Neural cell (in vitro differentiated cells): Measurements from ENCODE around the gene TAF6. TPM values are rescaled to one million over a fixed set of nuclear protein-coding genes. Genes with fewer than 3 reads are reported as not detected.

ENCODE experiments used
- H2AFZ ChIP-seq: fragments of 200-600, 300-800 bp; sonication (generic), shearing (Covaris generic); 2 replicates; pipeline ENCODE4 v1.6.0; 2014; ENCODE audit warnings: low read depth, mild to moderate bottlenecking, antibody characterized with exemption, low read length, moderate library complexity
- H3F3A ChIP-seq: fragments of 200-600 bp; shearing (Covaris generic); 2 replicates; pipeline ENCODE4 v1.6.1; 2016; ENCODE audit warnings: mild to moderate bottlenecking, moderate library complexity, mixed read lengths, antibody characterized with exemption, low read length; ENCODE audit not compliant: insufficient read depth, poor library complexity, severe bottlenecking
- H3K27ac ChIP-seq: fragments of 200-600, 300-800 bp; sonication (generic), shearing (Covaris generic); 2 replicates; pipeline ENCODE4 v1.5.1; 2014; ENCODE audit warnings: mild to moderate bottlenecking, low read length, moderate library complexity
- H3K27me3 ChIP-seq: fragments of 300-800, 200-600 bp; sonication (generic), shearing (Covaris generic); 2 replicates; pipeline ENCODE4 v1.6.0; 2014; ENCODE audit warnings: mild to moderate bottlenecking, low read depth, low read length, moderate library complexity; ENCODE audit not compliant: insufficient read depth
- H3K36me3 ChIP-seq: fragments of 300-800, 200-600 bp; sonication (generic), shearing (Covaris generic); 2 replicates; pipeline ENCODE4 v1.5.1; 2014; ENCODE audit warnings: mild to moderate bottlenecking, antibody characterized with exemption, low read length, moderate library complexity; ENCODE audit not compliant: insufficient read depth
- H3K4me2 ChIP-seq: fragments of 300-800, 200-600 bp; sonication (generic), shearing (Covaris generic); 2 replicates; pipeline ENCODE4 v1.6.0; 2014; ENCODE audit warnings: mild to moderate bottlenecking, low read length
- H3K4me3 ChIP-seq: fragments of 300-800, 200-600 bp; sonication (generic), shearing (Covaris generic); 2 replicates; pipeline ENCODE4 v1.5.1; 2014; ENCODE audit warnings: mild to moderate bottlenecking, low read length, moderate library complexity
- H3K79me2 ChIP-seq: fragments of 200-600 bp; shearing (Covaris generic); replicated peaks from 2 replicates; pipeline ENCODE4 v1.6.0; 2014; ENCODE audit warnings: mild to moderate bottlenecking, low read length, moderate library complexity; ENCODE audit not compliant: insufficient read depth
- H3K9ac ChIP-seq: fragments of 300-800, 200-600 bp; sonication (generic), shearing (Covaris generic); 2 replicates; pipeline ENCODE4 v1.6.1; 2016; ENCODE audit warnings: mild to moderate bottlenecking, low read length, mixed read lengths
- H3K9me2 ChIP-seq: fragments of 200-600 bp; shearing (Covaris generic); 2 replicates; pipeline ENCODE4 v1.6.1; 2016; ENCODE audit warnings: mild to moderate bottlenecking, low read length, mixed read lengths; ENCODE audit not compliant: insufficient read depth
- H3K9me3 ChIP-seq: fragments of 200-600, 300-800 bp; sonication (generic), shearing (Covaris generic); 2 replicates; pipeline ENCODE4 v1.6.1; 2016; ENCODE audit warnings: mild to moderate bottlenecking, mixed run types, low read length, moderate library complexity, mixed read lengths
- H4K20me1 ChIP-seq: fragments of 200-600 bp; shearing (Covaris generic); 2 replicates; pipeline ENCODE4 v1.6.1; 2016; ENCODE audit warnings: mild to moderate bottlenecking, mixed run types; ENCODE audit not compliant: insufficient read depth
- CTCF ChIP-seq: fragments of 450-650 bp; IDR thresholded peaks from 2 replicates; pipeline ENCODE4 v1.5.1; 2014; ENCODE audit warnings: antibody characterized with exemption, mild to moderate bottlenecking, moderate library complexity; ENCODE audit not compliant: poor library complexity, severe bottlenecking
- EP300 ChIP-seq: fragments of 450-650 bp; conservative IDR thresholded peaks from 2 replicates; pipeline ENCODE4 v1.6.1; 2014; ENCODE audit warnings: antibody characterized with exemption, mild to moderate bottlenecking, moderate library complexity; ENCODE audit not compliant: poor library complexity, severe bottlenecking
- EZH2 ChIP-seq: fragments of 200-600, 300-800 bp; shearing (Covaris generic), sonication (generic); IDR thresholded peaks from 2 replicates; pipeline ENCODE4 v1.6.1; 2014; ENCODE audit warnings: antibody characterized with exemption, low read length, borderline replicate concordance, mild to moderate bottlenecking; ENCODE audit not compliant: insufficient read depth, poor library complexity, severe bottlenecking
- MXI1 ChIP-seq: fragments of 450-650 bp; conservative IDR thresholded peaks from 2 replicates; pipeline ENCODE4 v1.6.1; 2014; ENCODE audit warnings: antibody characterized with exemption, mild to moderate bottlenecking; ENCODE audit not compliant: poor library complexity, severe bottlenecking
- POLR2AphosphoS5 ChIP-seq: IDR thresholded peaks from 2 replicates; pipeline ENCODE4 v1.6.1; 2012
- RAD21 ChIP-seq: fragments of 450-650 bp; conservative IDR thresholded peaks from 2 replicates; pipeline ENCODE4 v1.6.1; 2014; ENCODE audit warnings: antibody characterized with exemption, mild to moderate bottlenecking, moderate library complexity
- REST ChIP-seq: IDR thresholded peaks from 2 replicates; pipeline ENCODE4 v1.6.1; 2012; ENCODE audit warnings: borderline replicate concordance
- SMC3 ChIP-seq: fragments of 450-650 bp; conservative IDR thresholded peaks from 2 replicates; pipeline ENCODE4 v1.6.1; 2014; ENCODE audit warnings: antibody characterized with exemption, mild to moderate bottlenecking, moderate library complexity; ENCODE audit not compliant: poor library complexity
- TAF1 ChIP-seq: IDR thresholded peaks from 2 replicates; pipeline ENCODE4 v1.6.1; 2012; ENCODE audit warnings: low read depth
- polyA plus RNA-seq: library from polyadenylated mRNA; depleted of rRNA; stranded (reverse); fragments of >200 nt; gene quantifications from 2 replicates; pipeline ENCODE4 v1.2.3, GENCODE V29; 2014

The TAF6 gene
- polyA plus RNA-seq, 1 donor from 2014 or later, result 23.4 TPM

GRCh38 chr7:100066953-100067352 is 52.2 kb downstream of the TAF6 start:
- no peak overlapping the region for H3K4me3 ChIP-seq
- no peaks in the 10 kb centered on the region for H4K20me1 ChIP-seq
- peaks cover 3% of the 10 kb centered on the region for H3K79me2 ChIP-seq
- H3K9ac ChIP-seq, result no peak overlapping the region
- H3K9me3 ChIP-seq, result peaks cover 12% of the 10 kb centered on the region
- no peak overlapping the region for H3K27ac ChIP-seq
- no peak for TF ChIP-seq REST
- no peaks in the 10 kb centered on the region for H3K9me2 ChIP-seq
- H2AFZ ChIP-seq, result no peak overlapping the region
- no peaks in the 10 kb centered on the region for H3F3A ChIP-seq
- no peaks in the 10 kb centered on the region for H3K27me3 ChIP-seq
- H3K4me2 ChIP-seq, result no peak overlapping the region
- peaks cover 19% of the 10 kb centered on the region for H3K36me3 ChIP-seq

- Histone ChIP-seq H3K9me2 (no peaks in the 10 kb centered on the region), H2AFZ (no peak overlapping the region), H3K9me3 (peaks cover 4% of the 10 kb centered on the region), H3F3A (no peaks in the 10 kb centered on the region), H3K79me2 (peaks cover 3% of the 10 kb centered on the region), H3K9ac (no peak overlapping the region), H3K4me2 (no peak overlapping the region), H4K20me1 (no peaks in the 10 kb centered on the region), H3K36me3 (peaks cover 7% of the 10 kb centered on the region), H3K27ac (no peak overlapping the region), H3K4me3 (no peak overlapping the region), H3K27me3 (no peaks in the 10 kb centered on the region)
- TF ChIP-seq EZH2 (no peak), SMC3 (no peak), RAD21 (no peak), REST (no peak), TAF1 (no peak), MXI1 (no peak), CTCF (no peak), POLR2AphosphoS5 (no peak), EP300 (no peak)
These were observed 53.5 kb downstream of the TAF6 start for GRCh38 chr7:100065452-100066186.
